GM21737 (cell line): ENCODE data around the gene CAP1.
"Not testable (repeated sequence)": the region's sequence is repeated elsewhere in the genome, so short reads cannot be mapped to it uniquely, and the experiment has no call there.

Source experiments
- ATAC-seq: cut with Tn5 transposase; IDR thresholded peaks from one replicate; pipeline ENCODE4 v1.9.1; 2021; ENCODE audit warnings: mild to moderate bottlenecking, moderate library complexity; ENCODE audit not compliant: unreplicated experiment

CAP1 gene

DNA sequence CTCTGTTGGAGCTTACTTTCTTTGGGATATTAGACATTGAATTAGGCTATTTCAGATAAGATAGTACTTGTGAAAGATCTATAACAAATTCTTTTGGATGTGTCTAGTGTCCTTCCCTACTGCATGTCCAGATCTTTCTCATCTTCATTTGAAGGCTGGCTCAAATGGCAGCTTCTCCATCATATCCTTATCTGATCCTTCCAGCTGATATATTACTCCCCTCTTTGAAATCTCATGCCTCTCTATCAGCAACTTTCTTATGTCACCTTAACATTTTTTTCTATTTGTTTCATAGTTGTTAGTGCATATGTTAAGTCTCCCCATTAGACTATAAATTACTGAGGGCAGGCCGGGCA, 17.5 kb downstream of the CAP1 start:
- ATAC-seq: no peak

GRCh38 chr1:40058453-40059337, 18.2 kb downstream of the CAP1 start:
- no peak for ATAC-seq

DNA sequence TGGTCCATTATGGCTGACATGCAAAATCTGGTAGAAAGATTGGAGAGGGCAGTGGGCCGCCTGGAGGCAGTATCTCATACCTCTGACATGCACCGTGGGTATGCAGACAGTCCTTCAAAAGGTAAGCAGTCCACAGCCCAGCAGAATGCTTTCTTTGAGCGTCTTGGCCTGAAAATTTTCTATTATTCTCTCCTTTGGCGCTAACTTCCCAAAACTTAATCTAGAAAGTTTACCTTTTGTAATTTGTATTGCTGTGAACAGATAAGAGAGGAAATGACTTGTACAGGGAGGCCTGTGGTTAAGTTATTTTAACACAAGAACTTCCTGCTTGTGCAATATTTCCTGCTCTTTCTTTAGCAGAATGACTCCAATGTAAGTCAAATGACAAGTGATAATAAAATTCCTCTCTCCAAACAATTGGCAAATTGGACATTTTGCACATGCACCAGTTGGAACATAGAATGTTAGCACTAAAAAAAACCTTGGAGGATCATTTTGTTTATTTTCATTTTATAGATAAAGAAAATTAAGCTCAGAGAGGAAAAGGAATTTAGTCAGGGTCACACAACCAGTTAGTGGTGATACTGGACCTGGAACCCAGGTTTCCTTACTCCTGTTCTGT, 18.9 kb downstream of the CAP1 start:
- ATAC-seq: no peak

- no peak for ATAC-seq
Observed at GRCh38 chr1:40059960-40060750, 19.6 kb downstream of the CAP1 start.

DNA sequence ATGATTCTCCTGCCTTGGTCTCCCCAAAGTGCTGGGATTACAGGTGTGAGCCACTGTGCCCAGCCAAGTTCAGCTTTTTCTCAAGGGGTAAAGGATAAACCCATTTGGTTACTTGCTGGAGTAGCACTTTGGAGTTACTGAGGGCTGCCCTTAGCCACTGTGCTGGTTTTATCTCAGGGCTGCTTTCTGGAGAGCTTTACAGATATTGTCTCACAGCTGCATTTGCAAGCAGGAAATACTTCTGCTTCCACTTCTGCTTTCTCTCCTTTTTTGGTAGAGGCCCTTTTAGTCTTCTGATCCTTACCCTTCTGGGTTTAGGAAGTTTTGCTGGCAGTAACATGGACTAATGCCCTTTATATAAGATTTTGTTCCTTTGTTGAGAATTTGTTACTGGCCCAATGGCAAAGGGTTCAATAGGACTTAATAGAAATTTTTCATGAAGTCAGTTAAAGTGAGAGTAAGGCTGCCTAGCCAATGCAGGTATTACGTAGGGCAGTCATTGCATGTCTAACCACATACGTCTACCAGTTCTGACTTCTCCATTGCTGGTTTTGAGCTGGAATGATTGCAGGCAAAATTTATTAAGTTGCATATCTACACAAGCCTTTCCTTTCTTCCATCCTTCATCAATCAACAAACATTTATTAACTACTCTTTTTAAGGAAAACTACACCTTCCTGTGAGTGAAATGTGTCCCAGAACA, 24.4 kb downstream of the CAP1 start:
- peak; percentile 69 for ATAC-seq

- ATAC-seq: no peak
Observed at GRCh38 chr1:40067023-40067422, 26.5 kb downstream of the CAP1 start.

DNA sequence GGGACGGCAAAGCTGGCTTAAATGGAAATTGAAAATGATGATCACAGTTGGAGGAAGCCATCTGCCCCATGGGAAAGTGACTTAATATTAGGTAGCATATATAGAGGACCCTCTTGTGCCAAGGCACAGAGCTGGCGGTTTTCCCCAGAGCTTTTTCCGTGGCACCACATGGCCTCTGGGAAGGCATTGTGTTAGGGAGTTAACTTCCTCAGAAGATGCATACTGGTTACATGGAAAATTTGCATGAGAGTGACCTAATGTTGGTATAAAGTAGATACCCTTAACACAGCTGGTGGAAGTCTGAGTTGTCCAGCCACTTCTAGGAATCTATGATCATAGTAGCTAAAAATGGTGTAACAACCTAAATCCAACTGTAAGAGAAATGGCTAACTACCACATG, 27.3 kb downstream of the CAP1 start:
- no peak for ATAC-seq

GRCh38 chr1:40072142-40072541, 31.6 kb downstream of the CAP1 start:
- no peak for ATAC-seq

DNA sequence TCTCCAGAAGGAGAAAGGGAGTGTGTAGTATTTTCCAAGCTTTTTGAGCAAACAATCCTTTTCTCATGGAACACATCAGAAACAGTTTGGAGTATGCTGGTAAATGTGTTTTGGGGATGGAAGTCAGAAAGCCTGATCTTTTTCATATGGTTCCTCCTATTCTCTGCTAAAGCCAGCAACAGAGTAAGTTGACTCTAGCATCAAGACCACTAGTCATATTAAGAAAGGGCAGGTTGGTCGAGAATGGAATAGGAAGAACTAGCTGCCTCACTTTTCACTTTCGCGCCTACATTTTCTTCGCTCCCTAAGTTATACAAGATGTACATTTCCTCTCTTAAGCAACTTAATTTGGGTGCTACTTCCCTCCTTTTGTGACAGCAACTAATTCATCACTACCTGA, 32.5 kb downstream of the CAP1 start:
- no peak for ATAC-seq

DNA sequence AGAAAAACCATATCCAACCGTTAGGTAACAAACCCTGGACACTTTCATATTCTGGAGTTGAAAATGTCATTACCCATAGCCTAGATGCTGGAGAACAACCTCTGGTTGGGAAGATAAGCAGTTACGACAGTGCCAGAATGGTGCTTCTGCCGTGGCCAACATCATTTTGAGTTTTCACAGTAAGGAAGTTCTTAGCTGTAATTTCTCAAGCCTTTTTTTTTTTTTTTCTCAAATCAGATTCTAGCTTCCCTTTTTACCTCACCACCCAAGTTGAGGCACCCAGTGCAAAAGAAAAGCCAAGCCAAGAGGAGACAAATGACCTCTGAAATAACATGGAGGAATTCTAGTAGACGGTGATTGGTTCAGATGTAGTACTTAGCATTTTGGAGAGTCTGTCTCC, 34.7 kb downstream of the CAP1 start:
- ATAC-seq: no peak

DNA sequence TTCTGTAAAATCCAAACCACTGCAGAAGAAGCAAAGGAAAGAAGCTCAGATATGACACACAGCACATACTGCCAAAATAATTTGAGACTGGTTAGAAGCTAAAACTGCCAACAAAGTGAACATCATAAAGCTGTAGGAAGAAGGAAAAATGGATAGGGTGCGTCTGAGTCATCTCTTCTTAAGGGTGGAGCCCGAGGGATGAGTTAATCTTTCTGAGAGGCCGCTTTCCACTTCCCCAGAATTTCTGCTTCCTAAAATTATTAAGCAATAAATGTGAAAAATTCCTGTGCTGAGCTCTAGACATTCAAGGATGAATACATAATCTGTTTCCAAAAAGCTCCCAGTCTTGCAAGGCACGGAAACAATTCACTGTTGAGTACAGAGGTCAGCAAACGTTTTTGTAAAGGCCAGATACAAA, 36.4 kb downstream of the CAP1 start:
- ATAC-seq: no peak

GRCh38 chr1:40078512-40079333, 38.2 kb downstream of the CAP1 start:
- ATAC-seq: no peak

DNA sequence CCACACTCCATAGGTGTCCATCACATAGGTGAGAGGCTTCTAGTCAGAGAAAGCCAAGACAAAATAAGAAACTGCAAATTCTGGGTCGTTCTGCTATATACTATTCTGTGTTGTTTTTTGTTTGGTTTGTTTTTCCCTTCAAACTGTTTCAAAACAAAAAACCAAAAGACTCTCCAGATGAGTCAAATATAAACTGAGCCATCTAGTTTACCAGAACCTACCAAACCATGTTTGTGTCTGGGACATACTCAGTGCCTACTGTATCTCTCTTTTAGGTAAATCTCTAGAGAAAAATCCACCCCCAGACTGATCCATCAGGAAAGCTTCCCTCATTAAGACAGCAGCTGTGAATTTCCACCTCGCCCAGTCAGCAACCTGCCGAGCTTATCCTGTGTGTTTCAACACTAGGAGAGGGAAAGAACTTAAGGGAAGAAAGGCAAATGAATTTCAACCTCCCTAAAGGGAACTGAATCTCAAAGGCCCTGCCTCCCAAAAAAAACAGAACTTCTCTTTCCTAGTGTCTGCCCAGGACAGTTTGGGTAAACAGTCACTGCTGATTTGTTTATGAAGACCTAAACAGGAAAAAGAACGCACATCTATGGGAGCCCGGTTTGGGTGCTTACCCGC, 39.4 kb downstream of the CAP1 start:
- no peak for ATAC-seq

GRCh38 chr1:40081871-40082270, 41.3 kb downstream of the CAP1 start:
- no peak for ATAC-seq

DNA sequence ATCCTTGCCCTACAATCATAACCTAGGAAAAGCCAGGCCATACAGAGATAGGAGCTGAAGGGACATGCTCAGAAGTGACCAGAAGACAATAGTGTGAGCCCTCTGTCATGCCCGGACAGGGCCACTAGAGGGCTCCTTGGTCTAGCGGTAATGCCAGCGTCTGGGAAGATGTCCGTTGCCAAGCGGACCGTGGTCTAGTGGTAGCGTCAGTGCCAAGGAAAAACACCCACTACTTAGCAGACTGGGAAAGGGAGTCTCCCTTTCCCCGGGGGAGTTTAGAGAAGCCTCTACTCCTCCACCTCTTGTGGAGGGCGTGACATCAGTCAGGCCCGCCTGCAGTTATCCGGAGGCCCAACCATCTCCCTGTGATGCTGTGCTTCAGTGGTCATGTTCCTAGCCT, 44.2 kb downstream of the CAP1 start:
- ATAC-seq: not testable (repeated sequence)

- ATAC-seq: no peak
Observed at GRCh38 chr1:40090652-40091355, 50.3 kb downstream of the CAP1 start.

- no peak for ATAC-seq
Observed at GRCh38 chr1:40092241-40092640, 51.7 kb downstream of the CAP1 start.

DNA sequence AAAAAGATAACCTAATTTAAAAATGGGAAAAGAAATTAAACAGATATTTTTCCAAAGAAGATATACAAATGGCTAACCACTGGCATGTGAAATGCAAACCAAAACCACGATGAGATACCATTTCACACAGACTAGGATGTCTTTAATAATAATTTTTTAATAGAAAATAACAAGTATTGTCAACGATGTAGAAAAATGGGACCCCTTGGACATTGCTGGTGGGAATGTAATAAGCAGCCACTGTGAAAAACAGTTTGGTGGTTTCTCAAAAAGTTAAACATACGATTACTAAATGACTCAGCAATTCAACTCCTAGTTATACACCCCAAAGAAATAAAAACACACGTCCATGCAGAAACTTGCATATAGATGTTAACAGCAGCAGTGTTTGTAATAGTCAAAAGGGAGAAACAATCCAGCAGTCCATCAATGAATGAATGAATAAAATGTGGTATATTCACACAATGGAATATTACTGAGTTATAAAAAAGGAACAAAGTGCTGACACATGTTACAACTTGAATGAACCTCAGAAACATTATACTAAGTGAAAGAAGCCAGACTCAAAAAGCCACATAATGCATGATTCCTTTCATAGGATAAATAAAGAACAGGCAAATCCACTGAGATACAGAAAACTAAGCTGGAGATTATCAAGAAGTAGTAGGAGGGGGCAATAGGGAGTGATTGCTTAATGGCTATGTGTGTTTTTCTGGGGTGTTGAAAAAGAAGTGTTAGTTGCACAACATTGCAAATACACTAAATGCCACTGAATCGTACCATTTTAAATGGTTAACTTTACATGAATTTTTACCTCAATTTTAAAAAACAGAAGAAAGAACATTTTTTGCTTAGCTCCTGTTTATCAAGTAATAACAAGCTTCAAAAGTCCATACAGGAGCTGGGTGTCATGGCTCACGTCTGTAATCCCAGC, 52.4 kb downstream of the CAP1 start:
- no peak for ATAC-seq
